Measurements from ENCODE around the gene SLC25A17.
A peak's percentile ranks its signal among the peaks of the same experiment; 100 is the strongest.

Gene SLC25A17

DNA sequence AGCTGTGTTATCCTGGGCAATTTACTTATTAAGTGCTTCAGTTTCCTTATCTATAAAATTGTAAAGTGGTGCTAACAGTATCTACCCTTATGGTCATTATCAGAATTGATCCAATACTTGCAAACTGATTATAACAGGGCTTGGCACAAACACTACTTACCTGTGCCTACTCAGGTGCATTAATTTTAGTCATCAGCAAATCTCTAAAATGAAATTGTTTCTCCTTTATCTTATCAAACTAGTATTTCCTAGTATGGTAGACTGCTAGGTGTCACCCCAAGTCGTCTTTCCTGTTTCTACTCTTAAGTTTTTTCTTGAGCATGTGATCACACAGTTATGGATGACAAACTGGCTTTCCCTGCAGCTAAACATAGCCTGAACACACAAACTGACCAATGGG lies 4.3 kb upstream of the SLC25A17 start:
- peaks cover 13% of the 10 kb centered on the region for H3K4me1 ChIP-seq (ENCODE audit: insufficient read depth, low read length)
- H3K4me3 ChIP-seq (ENCODE audit: low read depth in 1 of 2, low read length in 2 of 2): no peak overlapping the region
- ATAC-seq (ENCODE audit: insufficient read depth, low read depth) (no peak), DNase-seq (no peak)
- no peak overlapping the region for H3K9ac ChIP-seq (ENCODE audit: low read depth, low read length)
- no peak overlapping the region for H2AFZ ChIP-seq (ENCODE audit: low read depth, low read length)
- H4K20me1 ChIP-seq (ENCODE audit: insufficient read depth, low read length): no peaks in the 10 kb centered on the region
- H3K4me2 ChIP-seq (ENCODE audit: insufficient read depth, low read length): no peak overlapping the region
- no peak overlapping the region for H3K27ac ChIP-seq (ENCODE audit: low read length)
- TF ChIP-seq, protein P1, sequence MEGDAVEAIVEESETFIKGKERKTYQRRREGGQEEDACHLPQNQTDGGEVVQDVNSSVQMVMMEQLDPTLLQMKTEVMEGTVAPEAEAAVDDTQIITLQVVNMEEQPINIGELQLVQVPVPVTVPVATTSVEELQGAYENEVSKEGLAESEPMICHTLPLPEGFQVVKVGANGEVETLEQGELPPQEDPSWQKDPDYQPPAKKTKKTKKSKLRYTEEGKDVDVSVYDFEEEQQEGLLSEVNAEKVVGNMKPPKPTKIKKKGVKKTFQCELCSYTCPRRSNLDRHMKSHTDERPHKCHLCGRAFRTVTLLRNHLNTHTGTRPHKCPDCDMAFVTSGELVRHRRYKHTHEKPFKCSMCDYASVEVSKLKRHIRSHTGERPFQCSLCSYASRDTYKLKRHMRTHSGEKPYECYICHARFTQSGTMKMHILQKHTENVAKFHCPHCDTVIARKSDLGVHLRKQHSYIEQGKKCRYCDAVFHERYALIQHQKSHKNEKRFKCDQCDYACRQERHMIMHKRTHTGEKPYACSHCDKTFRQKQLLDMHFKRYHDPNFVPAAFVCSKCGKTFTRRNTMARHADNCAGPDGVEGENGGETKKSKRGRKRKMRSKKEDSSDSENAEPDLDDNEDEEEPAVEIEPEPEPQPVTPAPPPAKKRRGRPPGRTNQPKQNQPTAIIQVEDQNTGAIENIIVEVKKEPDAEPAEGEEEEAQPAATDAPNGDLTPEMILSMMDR (IDR thresholded peaks at IDR 0.05; ENCODE audit: borderline replicate concordance, extremely low read depth, low read length, poor library complexity, severe bottlenecking): no peak
- no peak for TF ChIP-seq EZH2 (IDR thresholded peaks at IDR 0.05; ENCODE audit: borderline replicate concordance, low read depth, low read length, severe bottlenecking)
- H3K36me3 ChIP-seq (ENCODE audit: insufficient read depth, low read length): peaks cover 52% of the 10 kb centered on the region
- no peaks in the 10 kb centered on the region for H3K27me3 ChIP-seq (ENCODE audit: insufficient read depth, low read length, poor library complexity)
- H3K79me2 ChIP-seq (ENCODE audit: insufficient read depth, low read length): peaks cover 7% of the 10 kb centered on the region
- no peaks in the 10 kb centered on the region for H3K9me3 ChIP-seq (ENCODE audit: insufficient read depth, low read length, severe bottlenecking)

DNA sequence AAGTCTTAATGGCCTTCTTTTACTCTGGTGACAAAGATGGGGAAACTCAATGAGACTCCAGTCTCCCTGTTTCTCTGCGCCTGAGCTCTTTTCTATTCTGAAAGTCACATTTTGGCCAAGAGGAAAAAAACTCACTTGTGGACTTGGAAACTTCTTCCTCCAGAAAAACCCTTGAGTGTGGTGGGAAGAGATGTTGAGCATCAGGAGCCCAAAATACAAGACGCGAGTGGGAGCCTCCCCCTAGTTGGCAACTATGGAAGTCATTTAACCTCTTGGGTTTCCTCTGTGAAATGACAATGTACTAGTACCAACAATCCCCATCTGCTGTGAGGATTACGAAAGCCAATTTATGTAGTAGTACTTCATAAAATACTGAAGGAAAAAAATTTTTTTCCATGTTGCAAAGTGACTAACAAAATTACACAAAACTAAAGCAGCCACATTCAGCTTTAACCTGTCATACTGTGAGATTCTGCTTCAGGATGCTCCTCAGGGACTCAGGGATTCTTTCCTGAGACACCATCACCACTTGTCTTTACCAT lies 524 bp upstream of the SLC25A17 start:
- ATAC-seq (ENCODE audit: insufficient read depth, low read depth): no peak
- DNase-seq: no peak
- peak overlapping the region; percentile 95 for H3K4me2 ChIP-seq (ENCODE audit: insufficient read depth, low read length)
- H3K9ac ChIP-seq (ENCODE audit: low read depth, low read length): peak overlapping the region; percentile 87
- H3K27ac ChIP-seq (ENCODE audit: low read length): peak overlapping the region; percentile 65
- H3K4me3 ChIP-seq (ENCODE audit: low read depth in 1 of 2, low read length in 2 of 2): peak overlapping the region; percentile 97; a peak in 3 of 4 replicates
- H3K79me2 ChIP-seq (ENCODE audit: insufficient read depth, low read length): peaks cover 40% of the 10 kb centered on the region
- peaks cover 8% of the 10 kb centered on the region; the same call in 1 of the 2 replicates for H4K20me1 ChIP-seq (ENCODE audit: insufficient read depth, low read length)
- no peaks in the 10 kb centered on the region for H3K9me3 ChIP-seq (ENCODE audit: insufficient read depth, low read length, severe bottlenecking)
- H3K4me1 ChIP-seq (ENCODE audit: insufficient read depth, low read length): peaks cover 38% of the 10 kb centered on the region
- H3K36me3 ChIP-seq (ENCODE audit: insufficient read depth, low read length): peaks cover 29% of the 10 kb centered on the region
- H2AFZ ChIP-seq (ENCODE audit: low read depth, low read length): peak overlapping the region; percentile 80
- H3K27me3 ChIP-seq (ENCODE audit: insufficient read depth, low read length, poor library complexity): no peaks in the 10 kb centered on the region
- TF ChIP-seq, protein P1 (IDR thresholded peaks at IDR 0.05; ENCODE audit: borderline replicate concordance, extremely low read depth, low read length, poor library complexity, severe bottlenecking): peak; percentile 31
- TF ChIP-seq EZH2 (IDR thresholded peaks at IDR 0.05; ENCODE audit: borderline replicate concordance, low read depth, low read length, severe bottlenecking): no peak

GRCh38 chr22:40818192-40818746 lies 877 bp downstream of the SLC25A17 start:
- peaks cover 38% of the 10 kb centered on the region for H3K4me1 ChIP-seq (ENCODE audit: insufficient read depth, low read length)
- peak overlapping the region; percentile 98 for H2AFZ ChIP-seq (ENCODE audit: low read depth, low read length)
- H3K27me3 ChIP-seq (ENCODE audit: insufficient read depth, low read length, poor library complexity): no peaks in the 10 kb centered on the region
- peak overlapping the region; percentile 89 for H3K27ac ChIP-seq (ENCODE audit: low read length)
- no peaks in the 10 kb centered on the region for H3K9me3 ChIP-seq (ENCODE audit: insufficient read depth, low read length, severe bottlenecking)
- H3K4me2 ChIP-seq (ENCODE audit: insufficient read depth, low read length): peak overlapping the region; percentile 95
- peak; percentile 13; the same call in 2 of the 3 replicates for ATAC-seq (ENCODE audit: insufficient read depth, low read depth)
- peak overlapping the region; percentile 87 for H3K9ac ChIP-seq (ENCODE audit: low read depth, low read length)
- peak; percentile 55 for DNase-seq
- H3K36me3 ChIP-seq (ENCODE audit: insufficient read depth, low read length): peaks cover 15% of the 10 kb centered on the region
- H3K79me2 ChIP-seq (ENCODE audit: insufficient read depth, low read length): peaks cover 53% of the 10 kb centered on the region
- H4K20me1 ChIP-seq (ENCODE audit: insufficient read depth, low read length): peaks cover 12% of the 10 kb centered on the region; the same call in 1 of the 2 replicates
- TF ChIP-seq EZH2 (IDR thresholded peaks at IDR 0.05; ENCODE audit: borderline replicate concordance, low read depth, low read length, severe bottlenecking): no peak
- TF ChIP-seq, protein P1 (IDR thresholded peaks at IDR 0.05; ENCODE audit: borderline replicate concordance, extremely low read depth, low read length, poor library complexity, severe bottlenecking): no peak
- peak overlapping the region; percentile 97 for H3K4me3 ChIP-seq (ENCODE audit: low read depth in 1 of 2, low read length in 2 of 2)

Data from DND-41 (cell line).